Activated T-helper 1 cell treated with anti-CD3 and anti-CD28 coated beads, Interleukin-12 subunit alpha, Interleukin-12 subunit beta, Interleukin-2, Interleukin-4 antibody, amounts not matched to agents 30 ng/mL and 10 ng/mL and 1 ng/mL, durations not matched to agents 14 hours and 24 hours and 36 hours (primary cell): ENCODE results near the gene ASB10. TPM values are rescaled to one million over a fixed set of nuclear protein-coding genes. Genes with fewer than 3 reads are reported as not detected.

Source experiments
- DNase-seq: peaks from one replicate; pipeline ENCODE4 v3.0.0; 2021; ENCODE audit warnings: low spot score
- H3K27ac Mint-ChIP-seq: one replicate; pipeline ENCODE4 v1.8.0; 2021; ENCODE audit warnings: mild to moderate bottlenecking, mixed read lengths
- H3K27me3 Mint-ChIP-seq: one replicate; pipeline ENCODE4 v1.8.0; 2022; ENCODE audit warnings: mild to moderate bottlenecking, moderate library complexity, mixed read lengths; ENCODE audit not compliant: insufficient read depth
- H3K36me3 Mint-ChIP-seq: one replicate; pipeline ENCODE4 v1.8.0; 2021; ENCODE audit warnings: low read depth, mixed read lengths
- H3K4me1 Mint-ChIP-seq: one replicate; pipeline ENCODE4 v1.8.0; 2021; ENCODE audit warnings: low read depth, mixed read lengths
- H3K4me3 Mint-ChIP-seq: one replicate; pipeline ENCODE4 v1.8.0; 2021; ENCODE audit warnings: mild to moderate bottlenecking, moderate library complexity, mixed read lengths
- H3K9me3 Mint-ChIP-seq: one replicate; pipeline ENCODE4 v1.8.0; 2021; ENCODE audit warnings: mixed read lengths
- intact Hi-C: fragments of 100-400 bp; cut with micrococcal nuclease; formaldehyde crosslinking; loops from one replicate; pipeline ENCODE4 v1.15.1; 2024
- total RNA-seq: library from RNA; stranded (reverse); gene quantifications from 2 replicates; pipeline ENCODE4 v1.2.3, GENCODE V29; 2022

The ASB10 gene
- not detected in 2 replicates for total RNA-seq

- Mint-ChIP-seq H3K9me3 (no peaks in the 10 kb centered on the region), H3K4me1 (no peaks in the 10 kb centered on the region), H3K27ac (no peak within 1 kb of the TSS), H3K4me3 (no peak within 1 kb of the TSS), H3K36me3 (no peaks in the 10 kb centered on the region), H3K27me3 (peaks cover 7% of the 10 kb centered on the region)
- intact Hi-C loops: no loop called here
- DNase-seq: no peak
Observed at GRCh38 chr7:151186640-151187408, at the start of gene ASB10. TSS of gene ASB10 (minus strand) at chr7:151187250. CDS start at chr7:151187130, 120 bp downstream.

- no peak for DNase-seq
- peaks cover 24% of the 10 kb centered on the region for H3K4me1 Mint-ChIP-seq
- H3K36me3 Mint-ChIP-seq: peaks cover 15% of the 10 kb centered on the region
- intact Hi-C loops: loop anchor here (10.0 kb wide), 1 partner anchor 1438 kb away; the partner anchor contains the start of gene XRCC2
- H3K27me3 Mint-ChIP-seq: no peaks in the 10 kb centered on the region
- no peak overlapping the region for H3K4me3 Mint-ChIP-seq
- no peak overlapping the region for H3K27ac Mint-ChIP-seq
- H3K9me3 Mint-ChIP-seq: no peaks in the 10 kb centered on the region
Observed at GRCh38 chr7:151236406-151236805, 49.4 kb upstream of the ASB10 start.

GRCh38 chr7:151235091-151235787, 48.2 kb upstream of the ASB10 start:
- Mint-ChIP-seq H3K27me3 (no peaks in the 10 kb centered on the region), H3K9me3 (no peaks in the 10 kb centered on the region), H3K4me1 (peaks cover 28% of the 10 kb centered on the region), H3K36me3 (peaks cover 15% of the 10 kb centered on the region), H3K4me3 (peak overlapping the region; percentile 67), H3K27ac (no peak overlapping the region)
- DNase-seq: no peak
- intact Hi-C loops: loop anchor here (10.0 kb wide), 1 partner anchor 1440 kb away; the partner anchor contains the start of gene XRCC2

GRCh38 chr7:151233804-151234203, 46.8 kb upstream of the ASB10 start:
- Mint-ChIP-seq H3K9me3 (no peaks in the 10 kb centered on the region), H3K27ac (peak overlapping the region; percentile 98), H3K4me3 (peak overlapping the region; percentile 100), H3K36me3 (peaks cover 10% of the 10 kb centered on the region), H3K27me3 (peaks cover 2% of the 10 kb centered on the region), H3K4me1 (peaks cover 28% of the 10 kb centered on the region)
- no peak for DNase-seq
- intact Hi-C loops: loop anchor here (2.0 to 10.0 kb wide), 4 partner anchors 117 to 1441 kb away; partner anchors contain the start of genes XRCC2 and ZNF775

- Mint-ChIP-seq H3K27ac (peak overlapping the region; percentile 98), H3K9me3 (no peaks in the 10 kb centered on the region), H3K4me3 (peak overlapping the region; percentile 100), H3K4me1 (peaks cover 29% of the 10 kb centered on the region), H3K27me3 (peaks cover 2% of the 10 kb centered on the region), H3K36me3 (peaks cover 10% of the 10 kb centered on the region)
- intact Hi-C loops: loop anchor here (1.0 to 10.0 kb wide), 11 partner anchors 11 to 1442 kb away; partner anchors contain the start of genes ABCB8, NUB1, TMUB1 and XRCC2
- DNase-seq: peak; percentile 53
Observed at GRCh38 chr7:151232917-151233701, 46.1 kb upstream of the ASB10 start.

GRCh38 chr7:151232091-151232916, 45.3 kb upstream of the ASB10 start, which contains the start of gene CHPF2:
TSS of gene CHPF2 (plus strand) at chr7:151232483. CDS start at chr7:151234012, 1,529 bp downstream.
- Mint-ChIP-seq H3K27me3 (peaks cover 2% of the 10 kb centered on the region), H3K4me3 (peak within 1 kb of the TSS; percentile 100), H3K27ac (peak within 1 kb of the TSS; percentile 98), H3K36me3 (peaks cover 10% of the 10 kb centered on the region), H3K4me1 (peaks cover 35% of the 10 kb centered on the region), H3K9me3 (no peaks in the 10 kb centered on the region)
- intact Hi-C loops: loop anchor here (1.0 to 10.0 kb wide), 11 partner anchors 12 to 1442 kb away; partner anchors contain the start of genes ABCB8, NUB1, TMUB1 and XRCC2
- peak; percentile 89 for DNase-seq

- peaks cover 14% of the 10 kb centered on the region for H3K36me3 Mint-ChIP-seq
- H3K9me3 Mint-ChIP-seq: no peaks in the 10 kb centered on the region
- H3K27me3 Mint-ChIP-seq: peaks cover 2% of the 10 kb centered on the region
- H3K4me1 Mint-ChIP-seq: peaks cover 44% of the 10 kb centered on the region
- DNase-seq: no peak
- intact Hi-C loops: loop anchor here (5.0 to 10.0 kb wide), 2 partner anchors 401 to 1444 kb away; partner anchors contain the start of gene XRCC2
- H3K4me3 Mint-ChIP-seq: peak overlapping the region; percentile 28
- H3K27ac Mint-ChIP-seq: no peak overlapping the region
Observed at GRCh38 chr7:151231080-151231479, 44.0 kb upstream of the ASB10 start.

- peaks cover 54% of the 10 kb centered on the region for H3K4me1 Mint-ChIP-seq
- no peak overlapping the region for H3K27ac Mint-ChIP-seq
- no peaks in the 10 kb centered on the region for H3K9me3 Mint-ChIP-seq
- H3K27me3 Mint-ChIP-seq: peaks cover 2% of the 10 kb centered on the region
- H3K36me3 Mint-ChIP-seq: peaks cover 24% of the 10 kb centered on the region
- DNase-seq: no peak
- H3K4me3 Mint-ChIP-seq: no peak overlapping the region
- intact Hi-C loops: no loop called here
Observed at GRCh38 chr7:151229249-151229648, 42.2 kb upstream of the ASB10 start.

- Mint-ChIP-seq H3K4me3 (peak overlapping the region; percentile 98), H3K27me3 (peaks cover 2% of the 10 kb centered on the region), H3K9me3 (no peaks in the 10 kb centered on the region), H3K36me3 (peaks cover 26% of the 10 kb centered on the region), H3K27ac (peak overlapping the region; percentile 62), H3K4me1 (peaks cover 45% of the 10 kb centered on the region)
- DNase-seq: no peak
- intact Hi-C loops: no loop called here
Observed at GRCh38 chr7:151228024-151228866, 41.2 kb upstream of the ASB10 start.

GRCh38 chr7:151226875-151227782, 40.1 kb upstream of the ASB10 start, which contains the start of gene ABCF2:
TSS of gene ABCF2 (minus strand) at chr7:151227205. CDS start at chr7:151226458, 747 bp downstream.
- Mint-ChIP-seq H3K27me3 (peaks cover 2% of the 10 kb centered on the region), H3K36me3 (peaks cover 32% of the 10 kb centered on the region), H3K27ac (peak within 1 kb of the TSS; percentile 94), H3K4me3 (peak within 1 kb of the TSS; percentile 98), H3K4me1 (peaks cover 43% of the 10 kb centered on the region), H3K9me3 (no peaks in the 10 kb centered on the region)
- intact Hi-C loops: loop anchor here (1.0 kb wide), 10 partner anchors 17 to 292 kb away; partner anchors contain the start of genes ABCB8, NUB1, RHEB and TMUB1
- DNase-seq: peak; percentile 97
